HG03342 (cell line): ENCODE results near the gene RAD51D.
A peak's percentile ranks its signal among the peaks of the same experiment; 100 is the strongest.
"Not testable (repeated sequence)": the region's sequence is repeated elsewhere in the genome, so short reads cannot be mapped to it uniquely, and the experiment has no call there.

Experiments used
- ATAC-seq: cut with Tn5 transposase; IDR thresholded peaks from one replicate; pipeline ENCODE4 v1.9.1; 2021; ENCODE audit warnings: mild to moderate bottlenecking, moderate library complexity; ENCODE audit not compliant: unreplicated experiment

RAD51D gene

DNA sequence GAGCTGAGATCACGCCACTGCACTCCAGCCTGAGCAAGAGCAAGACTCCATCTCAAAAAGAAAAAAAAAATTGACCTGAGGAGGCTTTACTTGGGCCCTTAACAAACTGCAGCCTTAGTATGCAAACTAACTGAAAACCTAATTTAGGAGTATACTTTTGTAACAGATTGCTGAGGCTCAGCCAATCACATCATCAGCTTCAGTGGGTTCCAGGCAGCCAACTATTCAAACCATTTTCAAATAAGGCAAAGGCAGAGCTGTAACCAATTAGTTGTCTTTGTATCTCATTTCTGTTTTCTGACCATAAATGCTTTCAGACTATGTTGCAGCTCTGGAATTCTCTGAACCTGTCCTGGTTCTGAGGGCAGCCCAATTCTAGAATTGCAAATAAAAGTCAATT lies 23.9 kb downstream of the RAD51D start:
- ATAC-seq, result no peak

DNA sequence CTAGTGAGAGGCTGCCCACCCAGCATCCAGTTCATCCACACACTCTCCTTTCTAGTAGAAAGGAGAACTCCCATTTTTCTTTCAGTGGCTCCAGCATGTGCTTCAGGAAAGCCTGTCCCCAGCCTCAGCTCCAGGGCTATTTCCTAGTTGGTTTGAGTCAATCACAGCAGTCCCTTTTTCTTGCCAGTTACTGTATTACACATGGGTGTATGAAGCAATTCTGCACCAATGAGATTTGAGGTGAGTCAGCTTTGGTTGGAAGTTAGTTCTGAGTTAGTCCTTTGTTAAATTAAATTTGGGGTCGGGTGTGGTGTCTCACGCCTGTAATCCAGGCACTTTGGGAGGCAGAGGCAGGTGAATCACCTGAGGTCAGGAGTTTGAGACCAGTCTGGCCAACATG lies 24.8 kb downstream of the RAD51D start:
- no peak for ATAC-seq

DNA sequence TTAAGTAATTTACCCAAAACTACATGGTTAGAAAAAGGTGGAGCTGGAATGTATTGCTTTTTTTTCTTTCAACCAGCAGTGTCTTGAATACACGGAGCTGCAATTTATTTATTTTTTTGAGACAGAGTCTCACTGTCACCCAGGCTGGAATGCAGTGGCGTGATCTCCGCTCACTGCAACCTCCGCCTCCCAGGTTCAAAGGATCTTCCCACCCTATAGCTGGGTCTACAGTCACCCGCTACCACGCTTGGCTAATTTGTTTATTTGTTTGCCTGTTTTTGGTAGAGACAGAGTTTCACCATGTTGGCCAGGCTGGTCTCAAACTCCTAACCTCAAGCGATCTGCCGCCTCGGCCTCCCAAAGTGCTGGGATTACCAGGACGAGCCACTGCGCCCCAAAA lies 29.0 kb downstream of the RAD51D start:
- ATAC-seq, result not testable (repeated sequence)

DNA sequence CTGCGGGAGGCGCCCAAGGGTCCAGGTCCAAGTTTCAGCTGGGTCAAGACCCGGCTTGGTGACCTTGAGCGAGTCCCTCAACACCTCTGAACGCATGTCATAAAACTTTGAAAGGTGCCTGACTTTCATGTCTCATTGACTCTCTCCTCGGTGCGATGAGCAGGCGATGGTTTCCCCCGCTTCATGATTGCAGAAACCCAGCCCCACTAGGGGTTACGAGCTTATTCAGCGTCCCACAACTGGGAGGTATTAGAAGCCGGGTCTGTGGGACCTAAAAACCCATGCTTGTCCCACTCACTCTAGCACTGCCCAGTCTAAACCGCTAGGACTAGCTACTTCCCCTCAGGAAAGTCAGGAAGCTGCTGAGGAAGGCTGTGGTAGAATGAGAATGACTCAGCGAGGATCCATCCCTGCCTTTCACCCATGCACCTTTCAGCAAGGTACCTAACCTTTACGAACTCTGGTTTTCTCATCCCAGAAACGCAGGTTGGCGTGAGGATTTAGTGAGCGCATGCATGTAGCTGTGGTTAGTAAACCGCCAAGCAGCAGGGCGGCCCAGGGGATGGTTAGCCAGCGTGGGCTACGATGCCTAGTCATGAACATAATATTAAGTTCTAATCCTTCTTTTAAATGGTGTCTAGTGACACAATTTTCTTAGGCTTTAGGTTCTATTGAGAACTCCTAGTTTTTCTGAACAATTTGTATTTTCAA lies 29.9 kb downstream of the RAD51D start:
- peak; percentile 22 for ATAC-seq

DNA sequence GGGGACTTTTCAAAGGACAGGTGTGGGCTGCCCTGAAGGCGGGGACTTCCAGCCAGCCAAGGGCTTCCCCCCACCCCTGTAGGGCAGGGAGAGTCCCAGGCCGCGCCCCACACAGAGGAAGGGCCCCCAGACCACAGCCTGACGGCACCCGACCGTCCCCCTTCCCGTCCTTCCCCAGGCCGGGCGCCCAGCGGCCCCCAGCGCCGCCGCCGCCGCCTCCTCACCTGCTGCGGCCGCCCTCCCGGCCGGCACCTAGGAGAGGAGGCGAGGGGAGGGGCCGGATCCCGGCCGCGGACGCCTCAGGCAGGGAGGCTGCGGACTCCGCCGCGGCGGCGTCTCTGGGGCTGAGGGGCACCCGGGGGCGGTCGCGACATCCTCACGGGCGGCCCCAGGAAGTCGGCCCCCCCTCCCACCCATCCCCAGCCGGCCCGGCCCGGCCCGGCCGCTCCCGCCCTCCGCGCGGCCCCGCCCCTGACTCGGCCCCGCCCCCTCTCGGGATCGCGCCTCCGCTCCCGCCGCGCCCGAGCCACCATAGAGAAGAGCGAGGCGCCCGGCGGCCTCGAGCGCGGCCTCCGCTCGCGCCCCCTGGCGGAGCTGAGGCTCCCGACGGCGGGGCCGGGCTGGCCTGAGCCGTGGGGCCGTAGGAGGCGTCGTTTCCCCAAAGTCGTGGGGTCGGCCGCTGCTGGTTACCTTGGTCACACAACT lies 30.6 kb downstream of the RAD51D start:
- peak; percentile 79 for ATAC-seq

DNA sequence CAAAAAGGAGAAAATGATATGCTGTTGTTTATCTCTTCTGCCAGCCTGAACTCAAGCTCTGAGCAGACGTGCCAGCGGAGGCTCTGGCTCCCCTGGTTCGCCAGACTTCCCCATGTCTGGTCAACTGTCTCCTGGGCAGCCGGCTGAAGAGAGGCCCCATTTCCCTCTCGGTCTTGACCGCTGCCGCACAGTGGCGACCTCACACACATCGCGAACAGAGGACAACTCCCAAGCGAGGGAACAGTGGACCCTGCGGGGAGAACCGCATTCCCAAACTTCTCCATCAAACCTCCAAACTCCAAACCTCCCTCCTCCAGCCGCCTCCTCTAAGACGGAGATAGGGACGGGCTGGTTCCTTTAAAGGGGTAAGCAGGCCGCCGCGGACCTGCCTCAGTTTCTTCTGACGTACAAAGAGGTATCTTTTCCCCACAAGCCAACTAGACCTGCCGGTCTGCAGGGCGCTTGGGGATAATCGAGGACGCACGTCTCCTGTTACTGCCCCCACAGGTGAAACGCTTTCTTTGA lies 31.2 kb downstream of the RAD51D start:
- ATAC-seq, result no peak

DNA sequence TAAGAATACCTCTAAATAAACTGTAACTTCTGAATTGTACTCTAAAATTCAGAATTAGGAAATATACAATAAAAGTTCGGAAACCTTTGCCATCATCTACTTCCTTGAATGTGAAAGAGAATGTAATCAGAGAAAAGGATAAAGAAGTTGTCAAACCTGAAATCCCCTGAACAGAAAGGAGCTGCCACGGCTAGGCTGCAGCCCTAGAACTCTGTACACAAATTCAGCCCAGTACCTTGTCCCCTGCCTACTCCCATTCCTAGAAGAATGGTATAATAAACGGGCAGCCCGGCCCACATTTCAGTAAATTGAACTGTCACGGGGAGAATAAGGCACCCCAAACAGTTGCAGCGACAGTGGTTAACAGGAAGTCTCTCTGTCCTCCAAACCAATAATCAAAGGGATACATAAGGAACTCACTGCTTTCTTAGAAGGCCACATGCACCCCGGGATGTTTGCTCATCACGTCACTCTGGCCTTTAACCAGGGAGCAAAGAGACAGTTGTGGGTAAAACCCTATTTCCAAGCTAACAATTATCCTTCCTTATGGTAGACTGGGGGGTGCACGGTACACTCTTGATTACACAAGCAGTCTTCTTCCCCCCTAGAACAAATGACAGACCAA lies 31.8 kb downstream of the RAD51D start:
- no peak for ATAC-seq

DNA sequence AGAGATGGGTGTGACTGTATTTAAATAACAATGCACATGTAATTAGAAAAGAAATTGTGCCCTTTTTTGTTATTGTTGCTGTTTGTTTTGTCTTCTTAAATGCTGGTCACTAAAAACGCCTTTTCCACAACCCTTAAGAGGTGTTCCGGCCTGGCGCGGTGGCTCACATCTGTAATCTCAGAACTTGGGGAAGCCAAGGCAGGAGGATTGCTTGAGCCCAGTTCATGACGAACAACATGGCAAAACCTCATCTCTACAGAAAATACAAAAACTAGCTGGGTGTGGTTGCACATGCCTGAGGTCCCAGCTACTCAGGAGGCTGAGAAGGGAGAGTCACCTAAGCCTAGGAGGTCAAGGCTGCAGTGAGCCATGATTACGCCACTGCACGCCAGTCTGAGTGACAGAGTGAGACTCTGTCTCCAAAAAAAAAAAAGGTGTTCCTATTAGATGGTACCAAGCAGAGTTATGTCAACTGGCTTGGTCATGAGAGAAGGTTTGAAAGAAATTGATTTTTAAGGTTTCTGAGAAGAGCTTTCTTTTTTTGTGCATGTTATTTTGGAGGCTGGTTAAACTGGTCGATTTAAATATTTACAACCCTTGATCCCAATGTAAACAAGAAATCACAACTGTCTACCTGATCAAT lies 32.6 kb downstream of the RAD51D start:
- ATAC-seq, result no peak

DNA sequence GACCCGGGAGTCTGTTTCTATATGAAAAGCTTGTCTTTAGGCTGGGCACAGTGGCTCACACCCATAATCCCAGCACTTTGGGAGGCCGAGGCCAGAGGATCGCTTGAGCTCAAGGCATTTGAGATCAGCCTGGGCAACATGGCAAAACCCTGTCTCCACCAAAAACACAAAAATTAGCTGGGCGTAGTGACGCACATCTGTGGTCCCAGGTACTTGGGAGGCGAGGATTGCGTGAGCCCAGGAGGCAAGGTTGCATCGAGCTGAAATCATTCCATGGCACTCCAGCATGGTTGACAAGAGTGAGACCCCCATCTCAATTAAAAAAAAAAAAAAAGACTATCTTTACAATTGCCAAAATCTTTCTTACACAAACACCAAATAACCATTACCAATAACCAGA lies 33.5 kb downstream of the RAD51D start:
- no peak for ATAC-seq

DNA sequence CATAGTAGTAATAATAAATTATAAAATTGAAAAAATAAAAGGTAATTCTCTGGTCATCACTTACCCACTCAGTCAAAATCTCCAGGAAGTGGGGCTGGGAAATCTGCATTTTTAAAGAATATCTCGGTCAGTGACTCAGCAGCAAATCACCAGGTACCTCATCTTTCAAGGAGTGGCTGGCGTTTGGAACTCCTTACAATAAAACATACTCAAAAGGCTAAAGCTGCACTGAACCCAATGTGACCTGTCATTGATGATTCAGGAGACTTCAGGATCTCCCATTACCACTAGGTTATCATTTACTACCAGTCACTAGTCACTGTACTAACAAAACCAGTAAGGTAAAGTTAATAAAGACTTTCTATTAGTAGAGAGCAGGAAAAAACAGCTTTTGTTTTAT lies 34.7 kb downstream of the RAD51D start:
- no peak for ATAC-seq

DNA sequence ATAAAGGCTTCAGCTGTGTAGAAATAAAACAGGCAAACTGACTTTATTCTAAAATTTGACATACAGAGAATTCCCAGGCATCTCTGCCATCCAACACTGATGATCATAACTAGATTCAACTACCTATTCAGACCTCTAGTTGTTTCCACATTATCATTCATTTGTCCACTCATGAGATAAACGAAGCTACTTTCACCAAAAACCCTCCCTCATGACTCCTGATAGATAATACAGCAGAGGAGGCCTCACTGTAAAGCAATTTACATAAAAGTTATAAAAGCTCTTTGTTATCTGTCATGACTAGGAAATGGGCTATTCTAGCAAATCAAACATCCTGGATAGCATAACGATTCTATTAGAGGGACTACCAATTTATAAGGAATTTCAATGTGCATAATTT lies 36.6 kb downstream of the RAD51D start:
- no peak for ATAC-seq

DNA sequence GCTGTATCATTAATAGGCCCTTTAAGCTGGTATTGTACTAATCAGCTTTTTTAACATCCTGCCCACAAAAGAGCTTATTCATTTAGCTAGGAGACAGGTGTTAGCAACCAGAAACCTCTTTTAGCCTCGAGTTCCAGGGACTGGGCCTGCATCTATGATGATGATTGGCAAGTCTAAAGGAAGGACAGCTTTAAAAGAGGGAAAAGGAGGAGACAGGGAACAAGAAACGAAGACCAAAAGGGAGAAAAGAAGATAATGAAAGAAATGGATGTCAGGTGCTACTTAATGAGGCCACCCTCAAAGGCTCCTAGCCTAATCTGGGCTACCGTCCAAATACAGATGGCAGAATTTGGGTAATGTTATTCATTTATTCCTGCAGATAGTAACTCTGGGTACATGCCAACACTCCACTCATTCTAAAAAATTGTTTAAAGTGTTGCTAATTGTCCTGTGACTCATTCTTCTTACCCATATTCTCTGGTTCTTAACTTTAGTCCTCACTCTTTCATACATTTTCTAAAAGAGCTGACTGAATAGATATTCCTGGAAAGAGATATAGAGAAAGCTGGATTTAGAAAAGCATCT lies 37.5 kb downstream of the RAD51D start:
- ATAC-seq, result no peak

DNA sequence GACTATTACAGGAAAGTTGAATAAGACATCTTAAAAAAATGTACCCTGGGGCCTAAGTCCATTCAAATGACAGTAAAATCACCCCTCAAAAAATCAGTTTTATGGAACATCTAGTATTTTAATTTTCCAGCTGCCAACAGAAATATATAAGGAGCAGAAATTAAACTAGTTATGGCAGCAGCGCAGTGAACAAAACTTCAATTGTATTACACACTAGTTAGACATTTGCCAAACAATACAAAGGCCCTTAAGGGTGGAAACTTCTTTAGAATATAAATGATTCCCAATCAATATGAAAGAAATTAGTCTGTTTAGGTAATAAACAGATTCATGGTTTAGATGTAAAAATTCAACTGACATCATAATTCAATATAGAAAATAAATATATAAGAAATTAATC lies 38.0 kb downstream of the RAD51D start:
- no peak for ATAC-seq

DNA sequence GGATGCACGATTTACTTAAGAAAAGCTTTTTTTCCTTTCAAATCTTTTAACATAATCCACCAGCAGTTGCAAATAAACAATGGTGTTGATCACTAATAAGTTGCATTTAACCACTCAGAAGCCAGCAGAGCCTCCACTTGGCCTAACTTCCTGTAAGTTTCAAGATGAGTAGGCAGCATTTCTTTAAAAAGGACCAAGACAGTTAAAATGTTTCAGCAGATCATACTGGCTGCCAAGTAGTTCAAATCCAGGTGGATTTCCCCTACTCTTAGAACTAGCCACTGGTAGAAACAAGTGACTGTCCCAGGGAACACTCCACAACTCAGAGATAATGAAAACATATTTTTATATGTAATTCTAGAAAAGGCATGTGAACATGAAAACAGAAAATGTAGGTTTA lies 39.1 kb downstream of the RAD51D start:
- ATAC-seq, result peak; percentile 49

DNA sequence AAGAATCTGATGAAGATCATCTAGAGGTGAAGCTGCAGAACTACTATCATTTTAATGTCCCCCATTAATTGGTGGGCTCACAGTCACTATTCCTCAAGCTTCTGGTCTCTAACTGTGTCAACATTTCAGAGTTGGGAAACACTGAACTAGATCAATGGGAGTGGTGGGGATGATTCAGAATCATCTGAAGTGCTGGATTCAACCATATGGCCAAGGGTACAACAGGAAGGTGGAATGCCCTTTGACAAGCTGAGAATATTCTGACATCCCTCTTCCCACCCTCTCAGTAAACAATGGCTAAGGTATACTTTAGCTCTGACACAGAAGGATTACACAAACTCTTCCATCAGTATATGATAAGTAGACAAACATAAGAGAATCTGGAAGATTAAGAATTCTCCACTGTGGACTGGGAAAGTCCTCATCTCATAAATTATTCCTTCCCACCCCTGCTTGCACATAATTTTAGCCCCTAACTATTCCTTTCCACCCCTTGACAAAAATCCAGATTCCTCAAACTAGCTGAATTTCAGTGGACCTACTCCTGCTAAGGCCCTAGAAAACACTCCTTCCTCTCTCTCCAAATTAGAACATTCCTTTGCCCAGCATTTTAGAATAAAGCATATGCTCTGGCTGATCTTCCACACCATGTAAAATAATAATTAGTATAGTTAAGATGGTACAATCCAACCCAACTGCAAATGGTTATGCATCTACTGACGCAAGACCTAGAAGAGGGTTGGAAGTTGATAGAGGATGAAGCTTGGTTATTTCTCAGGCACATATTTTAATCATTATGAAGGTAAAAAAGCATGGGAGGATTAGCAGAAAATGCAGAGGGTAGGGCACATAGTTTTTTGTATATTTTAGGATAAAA lies 39.9 kb downstream of the RAD51D start:
- ATAC-seq, result no peak

DNA sequence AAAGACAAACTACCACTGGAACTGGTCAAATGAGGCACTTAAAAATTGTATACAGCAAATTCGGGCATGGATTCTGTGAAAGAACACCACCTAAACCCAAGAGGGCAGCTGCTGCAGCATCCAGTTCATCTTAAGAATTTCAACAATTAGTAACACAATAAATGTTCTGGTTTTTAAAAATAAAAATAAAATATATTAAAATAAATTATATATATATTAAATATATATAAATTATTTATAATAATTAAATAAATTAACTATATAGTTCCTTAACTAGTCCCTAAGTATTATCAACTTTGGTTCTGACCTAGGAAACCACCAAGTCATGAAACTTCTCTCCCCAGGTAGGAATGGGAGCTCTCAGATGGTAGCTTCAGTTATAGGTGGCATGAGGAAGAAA lies 42.8 kb downstream of the RAD51D start:
- ATAC-seq, result no peak

DNA sequence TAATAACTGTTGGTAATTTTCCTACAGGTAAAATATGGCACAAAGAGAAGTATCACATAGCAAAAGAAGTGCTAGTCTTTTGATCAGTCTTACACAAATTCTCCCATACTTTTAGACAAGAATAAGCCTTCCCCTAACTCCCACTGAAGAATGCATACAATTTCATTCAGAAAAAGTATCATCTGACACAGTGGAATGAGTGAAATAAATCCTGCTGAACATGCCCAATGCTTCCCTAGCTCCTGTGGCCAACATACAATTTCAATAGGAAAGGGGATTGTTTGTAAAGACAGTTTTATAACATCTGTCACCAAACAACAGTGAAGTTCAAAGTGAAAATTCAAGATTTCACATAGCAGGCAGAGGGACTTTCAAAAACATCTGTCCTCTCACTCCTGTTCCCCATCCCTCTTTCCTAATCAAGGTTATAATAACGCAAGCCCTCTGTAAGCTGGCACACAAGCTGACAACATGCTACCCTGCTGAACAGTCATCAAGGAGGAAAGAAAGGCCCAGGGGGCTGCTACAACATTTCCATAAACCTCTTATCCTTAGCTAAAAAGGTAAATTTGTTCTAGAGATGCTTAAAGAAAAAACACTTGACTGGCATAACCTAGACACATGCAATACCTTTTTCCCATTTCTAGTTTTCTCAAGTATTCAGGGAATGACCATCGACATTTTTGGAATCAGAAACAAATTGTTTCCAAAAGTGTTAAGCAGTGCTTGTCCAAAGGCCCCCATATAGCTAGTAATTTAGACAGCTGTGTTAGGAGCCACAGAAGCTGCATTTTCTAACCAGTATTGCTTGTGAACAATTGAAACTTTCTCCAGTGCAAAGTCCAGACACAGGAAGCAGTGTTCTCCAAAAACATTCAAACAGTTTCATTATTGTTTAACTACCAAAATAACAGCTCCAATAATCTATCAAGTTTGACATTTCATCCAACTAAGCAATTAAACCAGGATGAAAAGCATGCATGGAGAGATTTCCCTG lies 44.7 kb downstream of the RAD51D start:
- no peak for ATAC-seq

DNA sequence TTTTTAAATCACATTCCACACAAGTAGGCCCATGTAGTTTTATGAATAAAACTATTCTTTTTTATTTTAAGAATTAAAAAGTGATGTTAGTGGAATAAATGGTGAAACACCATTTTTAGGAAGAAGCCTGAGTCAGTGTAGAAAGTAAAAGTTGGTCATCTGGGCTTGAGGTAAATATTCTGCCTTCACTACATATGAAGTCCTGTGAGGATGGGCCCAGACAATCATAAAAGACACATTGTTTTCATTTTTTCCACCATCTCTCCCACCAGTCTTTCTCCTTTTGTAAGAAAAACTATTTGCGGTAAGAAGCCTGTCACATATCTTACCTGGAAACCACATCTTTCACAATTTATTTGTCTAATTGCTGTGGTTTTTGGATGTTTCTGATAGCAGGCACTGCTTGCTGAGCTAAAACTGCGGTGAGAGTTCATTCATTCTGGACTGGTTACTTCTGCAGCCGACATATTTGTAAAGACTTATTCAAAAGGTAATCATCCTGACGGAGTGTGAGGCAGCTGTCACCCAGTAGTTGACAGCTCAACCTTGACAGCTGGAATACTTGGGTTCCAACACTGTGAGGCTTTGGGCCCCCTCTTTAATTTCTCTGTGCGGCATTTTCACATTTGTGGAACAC lies 45.6 kb downstream of the RAD51D start:
- no peak for ATAC-seq
